NCI-H345 treated with DMSO at 0.1 percent for 48 hours (cell line): ENCODE measurements around the gene C11orf42.

Source experiments
- DNase-seq: peaks from one replicate; lab custom pipeline; 2025; ENCODE audit not compliant: unreplicated experiment; lab: John Stamatoyannopoulos, UW

The C11orf42 gene

GRCh38 chr11:6205366-6205765 is at the start of gene C11orf42:
Gene C11orf42, plus strand, starts transcription at chr11:6205557. Its CDS starts 59 bp downstream, at chr11:6205616.
- DNase-seq: no peak

GRCh38 chr11:6156628-6157359 is 48.6 kb upstream of the C11orf42 start:
- DNase-seq: no peak

- no peak for DNase-seq
Measured at GRCh38 chr11:6170226-6170625, 35.1 kb upstream of the C11orf42 start, which contains the start of gene OR52B2. Gene OR52B2, minus strand, starts transcription at chr11:6170326. Its CDS starts 0 bp downstream, at chr11:6170326.

DNA sequence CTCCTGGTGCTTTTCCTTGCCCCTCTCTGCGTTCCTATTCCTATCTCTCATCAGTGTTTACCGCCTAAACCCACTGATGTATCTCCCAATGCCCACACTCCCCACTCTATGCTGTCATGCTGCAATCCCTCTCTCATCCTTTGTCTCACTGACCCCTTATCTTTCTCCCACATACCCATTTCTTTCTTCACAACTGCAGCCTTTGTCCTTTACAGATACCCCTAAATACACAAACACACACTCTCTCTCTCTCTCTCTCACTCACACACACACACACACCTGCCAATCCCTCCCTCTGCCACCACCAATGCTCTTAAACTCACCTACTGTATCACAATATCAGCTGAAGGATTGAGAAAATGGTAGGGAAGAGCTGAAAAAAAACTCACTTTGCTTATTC is 29.9 kb upstream of the C11orf42 start:
- no peak for DNase-seq

- DNase-seq: no peak
Measured at GRCh38 chr11:6191742-6192141, 13.6 kb upstream of the C11orf42 start.

- no peak for DNase-seq
Measured at GRCh38 chr11:6194065-6194581, 11.2 kb upstream of the C11orf42 start.

GRCh38 chr11:6196396-6196795 is 9.0 kb upstream of the C11orf42 start:
- DNase-seq: no peak

GRCh38 chr11:6197466-6198200 is 7.7 kb upstream of the C11orf42 start:
- no peak for DNase-seq

DNA sequence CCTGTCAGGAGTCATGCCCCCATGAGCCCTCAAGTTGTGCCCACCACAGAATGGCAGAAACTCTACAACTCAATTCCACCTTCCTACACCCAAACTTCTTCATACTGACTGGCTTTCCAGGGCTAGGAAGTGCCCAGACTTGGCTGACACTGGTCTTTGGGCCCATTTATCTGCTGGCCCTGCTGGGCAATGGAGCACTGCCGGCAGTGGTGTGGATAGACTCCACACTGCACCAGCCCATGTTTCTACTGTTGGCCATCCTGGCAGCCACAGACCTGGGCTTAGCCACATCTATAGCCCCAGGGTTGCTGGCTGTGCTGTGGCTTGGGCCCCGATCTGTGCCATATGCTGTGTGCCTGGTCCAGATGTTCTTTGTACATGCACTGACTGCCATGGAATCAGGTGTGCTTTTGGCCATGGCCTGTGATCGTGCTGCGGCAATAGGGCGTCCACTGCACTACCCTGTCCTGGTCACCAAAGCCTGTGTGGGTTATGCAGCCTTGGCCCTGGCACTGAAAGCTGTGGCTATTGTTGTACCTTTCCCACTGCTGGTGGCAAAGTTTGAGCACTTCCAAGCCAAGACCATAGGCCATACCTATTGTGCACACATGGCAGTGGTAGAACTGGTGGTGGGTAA is 6.1 kb upstream of the C11orf42 start, which contains the start of gene OR52W1:
TSS of gene OR52W1 (plus strand) at position 51 of the 637 bp plus-strand sequence. CDS start at position 51, 0 bp downstream.
- no peak for DNase-seq

- DNase-seq: no peak
Measured at GRCh38 chr11:6200975-6201374, 4.4 kb upstream of the C11orf42 start.

DNA sequence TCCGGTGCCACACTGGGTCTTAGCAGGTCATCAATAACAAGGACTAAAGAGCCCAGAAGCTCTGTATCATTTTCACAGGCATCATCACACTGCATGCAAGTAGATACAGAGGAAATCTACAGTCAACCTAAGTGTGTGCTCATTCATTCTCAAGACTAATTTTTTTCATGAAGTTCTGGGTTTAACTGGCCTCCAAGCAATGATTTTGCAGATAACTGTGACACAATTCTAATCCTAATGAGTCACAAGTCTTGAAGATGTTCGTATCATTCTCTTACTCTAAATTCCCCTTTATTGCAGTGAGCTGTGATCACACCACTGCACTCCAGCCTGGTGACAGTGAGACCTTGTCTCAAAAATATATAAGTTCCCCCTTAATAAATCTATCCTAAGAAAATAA is 3.9 kb upstream of the C11orf42 start:
- no peak for DNase-seq

GRCh38 chr11:6202041-6202440 is 3.3 kb upstream of the C11orf42 start:
- DNase-seq: no peak

GRCh38 chr11:6203327-6203726 is 2.0 kb upstream of the C11orf42 start:
- DNase-seq: no peak

- DNase-seq: no peak
Measured at GRCh38 chr11:6204706-6205105, 651 bp upstream of the C11orf42 start.

DNA sequence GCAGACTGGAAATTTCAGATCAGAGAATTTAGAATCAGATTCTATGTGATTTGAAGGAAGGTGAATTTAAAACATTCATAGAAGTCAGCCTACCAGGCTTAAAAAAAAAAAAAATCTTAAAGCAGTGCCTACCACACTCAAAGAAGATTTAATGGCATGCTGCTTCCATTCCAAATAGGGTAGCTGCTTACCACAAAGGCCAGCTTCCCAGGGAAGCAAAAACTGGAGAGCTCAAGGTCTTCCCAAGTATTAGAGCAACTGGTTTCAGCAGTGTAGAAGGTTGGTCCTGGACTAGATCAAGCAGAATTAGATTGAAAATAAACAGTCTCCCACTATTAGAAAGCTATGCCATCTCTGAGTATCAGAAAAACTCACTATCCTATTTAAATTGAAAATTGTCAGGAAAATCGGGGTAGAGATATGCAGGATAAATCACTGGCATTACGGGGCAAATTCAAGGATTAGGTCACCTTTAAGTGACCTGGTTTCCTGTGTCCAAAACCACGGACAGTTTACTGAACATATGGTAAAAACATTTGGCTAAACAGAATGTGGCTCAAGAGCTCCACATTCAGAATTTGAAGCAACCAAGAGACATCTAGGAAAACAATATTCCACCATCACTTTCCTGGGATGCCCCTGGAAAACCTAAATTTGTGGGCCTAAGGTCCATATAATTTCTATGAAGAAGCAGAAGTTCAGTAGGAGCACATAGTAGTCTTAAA is 1.3 kb downstream of the C11orf42 start:
- no peak for DNase-seq

DNA sequence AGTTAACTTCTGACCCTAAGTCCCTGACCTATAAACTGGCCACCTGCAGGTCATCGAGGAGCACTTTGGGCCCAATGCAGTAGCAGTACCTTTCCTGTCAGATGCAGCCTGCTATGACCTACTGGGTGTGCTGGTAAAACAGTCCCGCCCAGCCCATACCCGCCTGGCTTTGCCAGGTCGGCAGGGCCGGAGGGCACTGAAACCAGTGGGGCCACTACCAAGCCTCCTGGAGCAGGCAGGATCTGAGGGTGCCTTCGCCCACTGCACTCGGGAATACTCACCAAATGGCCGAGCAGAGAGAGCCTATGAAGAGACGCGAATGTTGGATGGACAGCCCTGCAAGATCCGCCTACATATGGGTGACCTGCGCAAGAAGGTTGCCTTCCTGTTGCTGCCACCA is 4.4 kb downstream of the C11orf42 start:
- DNase-seq: no peak

GRCh38 chr11:6210274-6210955 is 5.1 kb downstream of the C11orf42 start:
- no peak for DNase-seq

GRCh38 chr11:6214530-6214929 is 9.2 kb downstream of the C11orf42 start:
- no peak for DNase-seq

DNA sequence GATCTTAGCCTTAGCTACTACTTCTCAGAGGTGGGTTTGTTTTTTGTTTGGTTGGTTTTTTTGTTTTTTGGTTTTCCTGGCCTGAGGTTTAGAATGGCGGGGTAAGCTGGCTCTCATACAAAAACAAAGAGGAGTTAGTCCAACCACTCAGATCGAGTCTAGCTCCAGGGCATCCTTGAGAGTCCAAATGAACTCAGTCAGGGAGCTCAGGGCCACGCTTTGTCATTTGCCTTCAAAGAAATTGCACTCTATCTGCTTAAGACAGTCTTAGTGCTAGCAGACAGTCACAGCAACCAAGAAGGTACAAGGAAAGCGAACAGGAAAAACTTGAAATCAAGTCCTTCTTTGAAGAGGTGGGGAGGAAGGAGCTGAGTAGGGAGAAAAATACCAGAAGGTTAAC is 11.1 kb downstream of the C11orf42 start:
- DNase-seq: no peak

- DNase-seq: no peak
Measured at GRCh38 chr11:6217722-6218121, 12.4 kb downstream of the C11orf42 start.
